DND-41 (cell line): Measurements from ENCODE around the gene UBXN1.

Experiments used
- CTCF ChIP-seq: IDR thresholded peaks from 2 replicates; pipeline ENCODE4 v1.5.1; 2012; ENCODE audit warnings: borderline replicate concordance, low read length, moderate library complexity, mild to moderate bottlenecking; ENCODE audit not compliant: poor library complexity, severe bottlenecking; ENCODE audit errors: extremely low read depth
- EZH2 ChIP-seq: IDR thresholded peaks from 3 replicates; pipeline ENCODE4 v1.6.1; 2012; ENCODE audit warnings: borderline replicate concordance, low read depth, mild to moderate bottlenecking, moderate library complexity, low read length, inconsistent platforms; ENCODE audit not compliant: severe bottlenecking

GRCh38 chr11:62678770-62679696 lies at the start of gene UBXN1:
- TF ChIP-seq CTCF: no peak
- no peak for TF ChIP-seq EZH2
